Smooth muscle cell of bladder (primary cell): Measurements from ENCODE around the gene FOXO1. TPM values are rescaled to one million over a fixed set of nuclear protein-coding genes. Genes with fewer than 3 reads are reported as not detected.

Experiments used
- total RNA-seq: library from RNA; depleted of rRNA; stranded (reverse); fragments of >200 nt; gene quantifications from 2 replicates; pipeline ENCODE4 v1.2.3, GENCODE V29; 2014

Gene FOXO1
- total RNA-seq, result 0.85 and 1.4 TPM in 2 replicates

GRCh38 chr13:40666045-40666932, at the start of gene FOXO1:
Gene FOXO1, minus strand, starts transcription at chr13:40666641. Its CDS starts 429 bp downstream, at chr13:40666212.

Other genes starting within 250 kb of the FOXO1 start
- 14.1 and 14.4 TPM in 2 replicates for gene MRPS31, start 104.5 kb upstream of the FOXO1 start, total RNA-seq
- 14.4 and 15.9 TPM in 2 replicates for gene SLC25A15, start 123.0 kb upstream of the FOXO1 start, total RNA-seq